H4 (cell line): Measurements from ENCODE around the gene EXOC3L1. TPM values are rescaled to one million over a fixed set of nuclear protein-coding genes. Genes with fewer than 3 reads are reported as not detected.
A peak's percentile ranks its signal among the peaks of the same experiment; 100 is the strongest.

Experiments used
- DNase-seq: peaks from one replicate; pipeline ENCODE4 v3.0.0-alpha.2; 2015; ENCODE audit warnings: low spot score
- total RNA-seq: library from RNA; depleted of rRNA; stranded (reverse); fragments of >200 nt; shearing (Covaris generic); gene quantifications from 2 replicates; pipeline ENCODE4 v1.2.3, GENCODE V29; 2014

EXOC3L1 gene
- total RNA-seq, 1 experiment from 2014 or later: not detected

- no peak for DNase-seq
Measured at GRCh38 chr16:67199011-67199807, 9.3 kb upstream of the EXOC3L1 start, which contains the start of gene ELMO3. TSS of gene ELMO3 (plus strand) at chr16:67199131. CDS start at chr16:67199327, 196 bp downstream.

- no peak for DNase-seq
Measured at GRCh38 chr16:67198238-67198734, 8.3 kb upstream of the EXOC3L1 start.

- DNase-seq: no peak
Measured at GRCh38 chr16:67197704-67198103, 7.8 kb upstream of the EXOC3L1 start.

GRCh38 chr16:67196881-67197280 is 6.9 kb upstream of the EXOC3L1 start:
- DNase-seq: no peak

GRCh38 chr16:67195676-67196075 is 5.7 kb upstream of the EXOC3L1 start:
- DNase-seq: no peak

GRCh38 chr16:67194260-67194659 is 4.3 kb upstream of the EXOC3L1 start:
- no peak for DNase-seq

- DNase-seq: no peak
Measured at GRCh38 chr16:67193536-67193935, 3.6 kb upstream of the EXOC3L1 start.

- no peak for DNase-seq
Measured at GRCh38 chr16:67192781-67193361, 2.9 kb upstream of the EXOC3L1 start.

- peak; percentile 93 for DNase-seq
Measured at GRCh38 chr16:67191995-67192681, 2.2 kb upstream of the EXOC3L1 start, which contains the start of gene E2F4. TSS of gene E2F4 (plus strand) at chr16:67192155. CDS start at chr16:67192228, 73 bp downstream.

- DNase-seq: no peak
Measured at GRCh38 chr16:67191411-67191994, 1.6 kb upstream of the EXOC3L1 start.

GRCh38 chr16:67190448-67191399 is 788 bp upstream of the EXOC3L1 start:
- no peak for DNase-seq

- no peak for DNase-seq
Measured at GRCh38 chr16:67188798-67189197, 1.1 kb downstream of the EXOC3L1 start.

- no peak for DNase-seq
Measured at GRCh38 chr16:67188323-67188722, 1.6 kb downstream of the EXOC3L1 start.

GRCh38 chr16:67187175-67187890 is 2.6 kb downstream of the EXOC3L1 start:
- no peak for DNase-seq

GRCh38 chr16:67186550-67186950 is 3.4 kb downstream of the EXOC3L1 start:
- no peak for DNase-seq

- DNase-seq: no peak
Measured at GRCh38 chr16:67185651-67186134, 4.2 kb downstream of the EXOC3L1 start.

- peak; percentile 82 for DNase-seq
Measured at GRCh38 chr16:67184995-67185650, 4.8 kb downstream of the EXOC3L1 start.

GRCh38 chr16:67184453-67184994 is 5.4 kb downstream of the EXOC3L1 start:
- DNase-seq: no peak
